GM12892 (cell line): ENCODE measurements around the gene ZNF655. TPM values are rescaled to one million over a fixed set of nuclear protein-coding genes. Genes with fewer than 3 reads are reported as not detected.
"Not testable (repeated sequence)": the region's sequence is repeated elsewhere in the genome, so short reads cannot be mapped to it uniquely, and the experiment has no call there.

ENCODE experiments used
- DNase-seq: peaks from one replicate; pipeline ENCODE4 v3.0.0; 2011; ENCODE audit not compliant: insufficient read length
- FAIRE-seq: peaks from 2 replicates; lab custom pipeline; 2011; peaks lifted over from hg19 to GRCh38; lab: Jason Lieb, UNC
- POLR2A ChIP-seq: IDR thresholded peaks from 2 replicates; pipeline ENCODE4 v1.6.1; 2011; ENCODE audit warnings: low read depth, low read length, control low read depth
- POLR2AphosphoS5 ChIP-seq: IDR thresholded peaks from 2 replicates; pipeline ENCODE4 v1.6.1; 2011; ENCODE audit warnings: low read depth, low read length, control low read depth
- TAF1 ChIP-seq: IDR thresholded peaks from 2 replicates; pipeline ENCODE4 v1.6.1; 2011; ENCODE audit warnings: low read depth, mild to moderate bottlenecking, control low read depth, low read length, borderline replicate concordance
- polyA plus RNA-seq: library from polyadenylated mRNA; unstranded; fragments of >200 nt; gene quantifications from one replicate; pipeline ENCODE4 v1.2.1, GENCODE V29; 2012; ENCODE audit warnings: missing spikeins, inconsistent platforms; ENCODE audit not compliant: missing spikeins

The ZNF655 gene, protein sequence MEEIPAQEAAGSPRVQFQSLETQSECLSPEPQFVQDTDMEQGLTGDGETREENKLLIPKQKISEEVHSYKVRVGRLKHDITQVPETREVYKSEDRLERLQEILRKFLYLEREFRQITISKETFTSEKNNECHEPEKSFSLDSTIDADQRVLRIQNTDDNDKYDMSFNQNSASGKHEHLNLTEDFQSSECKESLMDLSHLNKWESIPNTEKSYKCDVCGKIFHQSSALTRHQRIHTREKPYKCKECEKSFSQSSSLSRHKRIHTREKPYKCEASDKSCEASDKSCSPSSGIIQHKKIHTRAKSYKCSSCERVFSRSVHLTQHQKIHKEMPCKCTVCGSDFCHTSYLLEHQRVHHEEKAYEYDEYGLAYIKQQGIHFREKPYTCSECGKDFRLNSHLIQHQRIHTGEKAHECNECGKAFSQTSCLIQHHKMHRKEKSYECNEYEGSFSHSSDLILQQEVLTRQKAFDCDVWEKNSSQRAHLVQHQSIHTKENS
- polyA plus RNA-seq, result 40.5 TPM

DNA sequence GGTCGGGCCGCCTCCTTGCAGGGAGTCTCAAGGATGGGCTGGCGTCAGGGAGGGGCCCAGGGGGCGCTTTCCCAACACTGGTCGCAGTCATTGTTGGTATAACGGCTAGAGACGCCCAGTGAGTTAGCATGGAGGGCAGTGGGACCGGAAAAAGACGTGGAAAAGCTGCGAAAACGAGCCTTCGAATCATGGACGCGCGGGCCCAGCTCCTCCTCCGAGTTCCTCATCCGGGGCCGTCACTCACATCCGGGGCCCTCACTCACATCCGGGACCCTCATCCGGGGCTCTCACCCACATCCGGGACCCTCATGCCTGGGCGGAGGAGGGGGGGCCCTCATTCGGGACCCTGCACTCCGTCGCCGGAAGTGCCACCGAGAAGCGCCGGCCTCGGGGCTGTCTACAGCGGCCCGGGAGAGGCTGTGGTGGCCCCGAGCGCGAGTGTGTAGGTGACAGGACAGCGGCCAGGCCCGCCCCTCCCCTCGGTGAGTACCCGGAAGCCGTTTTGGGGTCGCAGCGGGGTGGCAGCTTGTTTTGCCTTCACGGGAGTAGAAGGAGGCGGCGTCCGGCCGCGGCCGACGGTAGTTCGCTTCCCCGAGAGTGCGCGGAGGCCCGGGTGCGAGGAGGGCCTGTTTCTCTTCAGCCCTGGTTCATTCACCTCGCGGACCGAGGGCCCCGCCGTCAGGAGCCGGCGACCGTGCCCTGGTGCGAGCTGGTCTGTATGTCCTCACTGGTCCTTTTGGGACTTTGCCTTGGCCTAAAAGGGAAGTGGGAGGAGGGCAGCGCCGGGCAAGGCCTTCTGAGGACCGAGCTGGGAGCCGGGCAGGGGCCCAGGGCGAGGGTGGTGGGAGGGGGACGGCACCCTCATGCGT lies at the start of gene ZNF655:
Gene ZNF655, plus strand, starts transcription at position 337 of the 869 bp plus-strand sequence. CDS start 1,918 bp downstream, outside the sequence.
- FAIRE-seq, result peak; percentile 46
- TF ChIP-seq TAF1, result peak; percentile 60
- TF ChIP-seq POLR2AphosphoS5, result peak; percentile 94
- TF ChIP-seq POLR2A, result peak; percentile 91; the same call in 1 of the 2 replicates
- peak; percentile 93 for DNase-seq

DNA sequence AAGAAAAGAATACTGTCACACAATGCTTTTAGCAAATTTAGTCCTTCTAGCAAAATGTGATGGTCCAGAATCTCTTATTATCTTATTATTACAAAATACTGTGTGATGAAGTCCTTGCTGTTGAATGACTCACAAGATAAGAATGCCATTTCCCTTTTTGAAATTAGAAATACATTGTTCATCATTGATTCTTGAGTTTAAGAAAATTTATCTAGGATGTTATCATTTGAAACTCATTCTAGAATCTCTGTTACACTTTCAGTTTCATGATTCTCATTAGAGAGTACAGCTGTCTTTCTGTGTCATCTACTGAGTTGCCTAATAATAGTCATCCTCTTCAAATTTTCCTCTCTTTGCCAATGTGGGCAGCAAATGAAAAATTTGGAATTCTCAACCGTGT lies 44.4 kb upstream of the ZNF655 start:
- FAIRE-seq, result peak; percentile 61
- TF ChIP-seq TAF1, result no peak
- TF ChIP-seq POLR2AphosphoS5, result no peak
- TF ChIP-seq POLR2A, result no peak
- DNase-seq, result no peak

DNA sequence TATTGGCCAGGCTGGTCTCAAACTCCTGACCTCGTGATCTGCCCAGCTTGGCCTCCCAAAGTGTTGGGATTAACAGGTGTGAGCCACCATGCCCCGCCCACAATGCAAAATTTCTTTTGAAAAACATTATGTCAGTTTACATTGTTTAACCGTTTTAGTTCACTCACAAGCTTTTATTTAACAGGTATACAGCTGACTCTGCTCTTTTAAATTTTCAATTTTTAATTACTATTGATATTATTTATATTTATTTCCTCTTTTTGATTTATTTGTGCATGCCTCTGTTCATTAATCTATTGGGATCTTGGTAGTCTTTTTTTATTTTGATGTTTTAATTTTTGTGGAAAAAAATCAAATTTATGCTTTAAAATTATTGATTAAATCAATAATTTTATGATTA lies 37.0 kb upstream of the ZNF655 start:
- FAIRE-seq (no peak), DNase-seq (no peak)
- TF ChIP-seq TAF1, result no peak
- TF ChIP-seq POLR2A, result no peak
- no peak for TF ChIP-seq POLR2AphosphoS5

DNA sequence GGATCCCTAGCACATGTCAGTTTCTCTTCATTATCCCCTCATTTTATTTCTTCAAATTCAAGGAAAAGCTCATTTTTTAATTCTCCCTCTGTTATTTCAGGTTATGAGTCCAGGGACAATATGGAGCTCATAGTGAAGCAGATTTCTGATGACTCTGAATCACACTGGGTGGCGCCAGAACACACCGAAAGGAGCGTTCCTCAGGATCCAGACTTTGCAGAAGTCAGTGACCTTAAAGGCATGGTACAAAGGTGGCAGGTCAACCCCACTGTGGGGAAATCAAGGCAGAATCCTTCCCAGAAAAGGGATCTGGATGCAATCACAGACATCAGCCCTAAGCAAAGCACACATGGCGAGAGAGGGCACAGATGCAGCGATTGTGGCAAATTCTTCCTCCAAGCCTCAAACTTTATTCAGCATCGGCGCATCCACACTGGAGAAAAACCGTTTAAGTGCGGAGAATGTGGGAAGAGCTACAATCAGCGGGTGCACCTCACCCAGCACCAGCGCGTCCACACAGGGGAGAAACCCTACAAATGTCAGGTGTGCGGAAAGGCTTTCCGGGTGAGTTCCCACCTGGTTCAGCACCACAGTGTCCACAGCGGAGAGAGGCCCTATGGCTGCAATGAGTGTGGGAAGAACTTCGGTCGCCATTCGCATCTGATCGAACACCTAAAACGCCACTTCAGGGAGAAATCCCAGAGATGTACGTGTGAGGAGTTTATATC lies 32.6 kb upstream of the ZNF655 start:
- no peak for DNase-seq
- FAIRE-seq, result no peak

DNA sequence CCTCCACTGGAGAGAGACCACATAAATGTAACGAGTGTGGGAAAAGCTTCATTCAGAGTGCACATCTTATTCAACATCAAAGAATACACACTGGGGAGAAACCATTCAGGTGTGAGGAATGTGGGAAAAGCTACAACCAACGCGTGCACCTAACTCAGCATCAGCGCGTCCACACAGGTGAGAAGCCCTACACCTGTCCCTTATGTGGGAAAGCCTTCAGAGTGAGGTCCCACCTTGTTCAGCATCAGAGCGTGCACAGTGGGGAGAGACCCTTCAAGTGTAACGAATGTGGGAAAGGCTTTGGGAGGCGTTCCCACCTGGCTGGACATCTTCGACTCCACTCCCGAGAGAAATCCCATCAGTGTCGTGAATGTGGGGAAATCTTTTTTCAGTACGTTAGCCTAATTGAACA lies 27.1 kb upstream of the ZNF655 start:
- FAIRE-seq, result no peak
- no peak for TF ChIP-seq POLR2AphosphoS5
- no peak for TF ChIP-seq POLR2A
- no peak for TF ChIP-seq TAF1
- no peak for DNase-seq

More for the DNA sequence above, 32.6 kb upstream of the ZNF655 start:
- no peak for TF ChIP-seq TAF1
- no peak for TF ChIP-seq POLR2AphosphoS5
- no peak for TF ChIP-seq POLR2A

DNA sequence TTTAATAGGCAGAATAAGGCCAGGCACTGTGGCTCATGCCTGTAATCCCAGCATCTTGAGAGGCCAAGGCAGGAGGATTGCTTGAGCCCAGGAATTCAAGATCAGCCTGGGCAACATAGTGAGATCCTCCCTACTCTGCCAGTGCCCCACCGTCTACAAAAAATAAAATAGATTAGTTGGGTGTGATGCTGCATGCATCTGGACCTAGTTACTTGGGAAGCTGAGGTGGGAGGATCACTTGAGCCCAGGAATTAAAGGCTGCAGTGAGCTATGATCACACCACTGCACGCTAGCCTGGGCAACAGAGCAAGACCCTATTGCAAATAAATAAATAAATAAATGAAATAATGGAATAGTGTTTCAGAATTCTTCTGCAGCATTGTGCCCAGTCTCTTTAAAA lies 22.8 kb upstream of the ZNF655 start:
- no peak for FAIRE-seq
- DNase-seq, result no peak
- TF ChIP-seq TAF1, result no peak
- TF ChIP-seq POLR2AphosphoS5, result no peak
- TF ChIP-seq POLR2A, result no peak

DNA sequence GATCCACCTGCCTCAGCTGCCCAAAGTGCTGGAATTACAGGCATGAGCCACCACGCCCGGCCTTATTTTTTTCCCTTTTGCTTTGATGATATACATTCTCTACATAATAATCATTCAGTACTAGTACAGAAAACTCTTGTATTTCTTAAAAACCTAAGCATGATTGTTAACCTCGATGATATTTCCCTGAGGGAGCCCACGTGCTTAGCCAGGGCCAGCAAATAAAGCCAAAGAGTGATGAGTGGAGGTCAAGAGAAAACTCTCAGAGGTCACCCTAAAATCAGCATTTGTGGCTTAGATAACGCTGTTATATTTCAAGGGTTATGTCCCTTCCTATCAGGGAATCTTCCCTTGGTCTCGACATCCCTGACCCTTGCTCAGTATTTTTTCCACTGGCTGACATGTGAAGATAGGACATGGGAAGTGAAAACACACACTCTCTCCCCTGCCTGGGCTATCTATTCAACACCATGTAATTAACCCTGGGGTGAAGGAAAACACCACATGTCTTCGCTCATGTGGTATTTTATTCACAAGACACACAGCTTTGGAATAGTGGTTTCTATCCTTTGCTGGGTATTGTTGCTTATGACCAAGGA lies 19.1 kb upstream of the ZNF655 start:
- TF ChIP-seq POLR2A (no peak), TAF1 (no peak), POLR2AphosphoS5 (no peak)
- FAIRE-seq, result no peak
- DNase-seq, result no peak

DNA sequence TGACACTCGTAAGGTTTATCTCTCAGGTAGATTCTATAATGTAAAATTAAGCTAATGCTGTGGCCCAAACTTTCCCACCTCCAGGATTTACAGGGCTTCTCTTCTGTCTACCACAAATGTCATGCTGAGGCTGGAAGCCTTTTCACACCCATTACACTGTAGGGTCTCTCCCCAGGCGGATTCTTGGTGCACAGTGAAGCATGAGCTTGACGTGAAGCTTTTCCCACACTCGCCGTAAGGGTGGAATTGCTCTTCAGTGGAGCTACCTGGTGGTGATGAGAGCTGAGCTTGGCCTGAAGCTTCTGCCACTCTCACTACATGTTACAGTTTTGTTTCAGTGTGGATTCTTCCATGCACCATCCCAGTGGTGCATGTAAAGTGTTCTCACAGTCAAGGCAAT lies 17.9 kb upstream of the ZNF655 start:
- DNase-seq (no peak), FAIRE-seq (no peak)
- TF ChIP-seq POLR2A (no peak), POLR2AphosphoS5 (no peak), TAF1 (no peak)

DNA sequence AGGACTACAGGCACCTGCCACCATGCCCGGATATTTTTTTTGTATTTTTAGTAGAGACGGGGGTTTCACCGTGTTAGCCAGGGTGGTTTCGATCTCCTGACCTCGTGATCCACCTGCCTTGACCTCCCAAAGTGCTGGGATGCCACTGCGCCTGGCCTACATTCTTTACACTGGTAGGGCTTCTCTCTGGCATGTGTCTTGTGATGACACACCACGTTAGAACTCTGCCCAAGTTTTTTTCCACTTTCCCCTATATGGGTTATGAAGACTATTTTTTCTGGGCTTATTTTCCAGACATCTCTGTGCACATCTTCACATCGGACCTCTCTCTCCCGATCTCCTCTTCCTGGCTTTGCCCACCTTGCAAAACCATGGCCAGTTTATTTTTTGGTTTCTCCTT lies 17.2 kb upstream of the ZNF655 start:
- no peak for FAIRE-seq
- no peak for DNase-seq
- TF ChIP-seq POLR2AphosphoS5, result no peak

DNA sequence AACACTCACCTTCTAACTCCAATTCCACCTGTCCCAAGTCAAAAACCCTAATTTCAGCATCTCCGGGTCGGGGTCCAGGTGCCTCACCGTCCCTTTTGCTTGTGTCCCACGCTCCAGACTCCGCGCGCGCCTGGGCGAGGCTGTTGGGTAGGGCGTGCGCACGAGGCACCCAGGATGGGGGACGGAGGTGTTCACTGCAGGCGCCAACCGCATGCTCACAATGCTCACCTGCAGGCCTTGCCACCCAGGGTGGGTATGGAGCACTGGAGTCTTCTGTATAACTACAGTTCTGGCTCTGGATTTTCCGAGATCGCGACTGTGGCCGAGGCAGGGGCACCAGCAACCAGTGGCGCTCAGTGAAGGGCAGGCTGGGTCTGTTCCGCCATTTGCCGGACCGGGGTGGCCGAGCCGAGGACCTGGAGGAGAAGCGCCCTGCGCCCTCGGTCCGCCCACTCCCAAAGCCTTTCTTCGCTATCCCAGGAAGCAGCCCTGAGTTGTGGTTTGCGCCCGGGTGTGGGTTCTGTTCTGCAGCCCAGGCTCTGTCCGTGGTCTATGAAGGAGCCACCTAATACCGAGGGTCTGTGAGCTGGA lies 15.3 kb upstream of the ZNF655 start:
- FAIRE-seq (no peak), DNase-seq (no peak)
- TF ChIP-seq POLR2AphosphoS5, result no peak
- TF ChIP-seq POLR2A, result no peak
- no peak for TF ChIP-seq TAF1

DNA sequence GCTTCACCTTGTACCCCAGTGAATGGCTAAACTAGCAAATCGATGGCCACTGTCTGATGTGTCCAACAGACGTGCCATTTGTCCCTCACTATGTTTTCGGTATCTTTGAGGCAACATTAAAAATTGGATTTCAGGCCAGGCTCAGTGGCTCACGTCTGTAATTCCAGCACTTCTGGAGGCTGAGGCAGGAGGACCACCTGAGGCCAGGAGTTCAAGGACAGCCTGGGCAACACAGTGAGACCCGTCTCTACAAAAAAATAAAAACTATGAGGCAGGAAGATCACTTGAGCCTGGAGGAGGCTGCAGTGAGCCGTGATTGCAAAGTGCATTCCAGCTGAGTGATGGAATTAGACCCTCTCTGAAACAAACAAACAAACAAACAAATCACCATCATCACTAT lies 14.5 kb upstream of the ZNF655 start:
- TF ChIP-seq POLR2A, result no peak
- TF ChIP-seq TAF1, result no peak
- TF ChIP-seq POLR2AphosphoS5, result no peak
- FAIRE-seq (no peak), DNase-seq (no peak)

DNA sequence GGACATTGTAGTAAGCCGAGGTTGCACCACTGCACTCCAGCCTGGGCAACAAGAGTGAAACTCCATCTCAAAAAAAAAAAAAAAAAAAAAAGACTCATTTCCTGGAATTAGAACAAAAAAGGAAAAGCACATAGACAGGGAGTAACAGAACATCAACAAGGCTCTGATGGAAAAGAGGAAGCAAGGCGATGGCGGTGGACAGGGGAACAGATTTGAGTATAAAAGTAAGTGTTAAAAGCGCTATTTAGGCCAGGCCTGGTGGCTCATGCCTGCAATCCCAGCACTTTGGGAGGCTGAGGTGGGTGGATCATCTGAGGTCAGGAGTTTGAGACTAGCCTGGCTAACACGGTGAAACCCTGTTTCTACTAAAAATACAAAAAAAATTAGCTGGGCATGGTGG lies 13.1 kb upstream of the ZNF655 start:
- DNase-seq, FAIRE-seq: not testable (repeated sequence)

DNA sequence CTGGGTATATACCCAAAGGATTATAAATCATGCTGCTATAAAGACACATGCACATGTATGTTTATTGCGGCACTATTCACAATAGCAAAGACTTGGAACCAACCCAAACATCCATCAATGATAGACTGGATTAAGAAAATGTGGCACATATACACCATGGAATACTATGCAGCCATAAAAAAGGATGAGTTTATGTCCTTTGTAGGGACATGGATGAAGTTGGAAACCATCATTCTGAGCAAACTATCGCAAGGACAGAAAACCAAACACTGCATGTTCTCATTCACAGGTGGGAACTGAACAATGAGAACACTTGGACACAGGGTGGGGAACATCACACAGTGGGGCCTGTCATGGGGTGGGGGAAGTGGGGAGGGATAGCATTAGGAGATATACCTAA lies 8.9 kb upstream of the ZNF655 start:
- not testable (repeated sequence) for DNase-seq, FAIRE-seq
